CD14-positive monocyte (primary cell): ENCODE measurements around the gene PLXNA2. TPM values are rescaled to one million over a fixed set of nuclear protein-coding genes. Genes with fewer than 3 reads are reported as not detected.

Experiments used
- DNase-seq, 3 donors: peaks; one replicate each; pipeline ENCODE4 v3.0.0-alpha.2; 2011 to 2022
- H2AFZ ChIP-seq: 2 replicates; pipeline ENCODE4 v1.6.0; 2012; ENCODE audit warnings: mild to moderate bottlenecking, low read depth, low read length, inconsistent platforms; ENCODE audit not compliant: insufficient read depth, poor library complexity, severe bottlenecking
- H3K27ac ChIP-seq, 2 donors: 1 replicate in 1 of 2; 2 replicates in 1 of 2; pipeline ENCODE4 v1.5.1; 2012 to 2013; ENCODE audit warnings: low read length in 2 of 2, control low read depth in 1 of 2, inconsistent platforms in 1 of 2, low read depth in 1 of 2, mild to moderate bottlenecking in 1 of 2
- H3K27me3 ChIP-seq, 2 donors: one replicate each; pipeline versions ENCODE4 v1.6.0 to v1.6.1; 2011 to 2013; ENCODE audit warnings: low read length in 2 of 2; ENCODE audit not compliant: control insufficient read depth in 2 of 2, insufficient read depth in 2 of 2
- H3K36me3 ChIP-seq, 2 donors: replicated peaks in 1 of 2; 1 replicate in 1 of 2; 2 replicates in 1 of 2; pipeline versions ENCODE4 v1.5.1 to v1.6.1; 2012 to 2013; ENCODE audit warnings: low read length in 2 of 2, control low read depth in 1 of 2, inconsistent platforms in 1 of 2, mild to moderate bottlenecking in 1 of 2; ENCODE audit not compliant: insufficient read depth in 2 of 2, control insufficient read depth in 1 of 2
- H3K4me1 ChIP-seq, 2 donors: 1 replicate in 1 of 2; 2 replicates in 1 of 2; pipeline versions ENCODE4 v1.5.1 to v1.6.1; 2012 to 2013; ENCODE audit warnings: low read length in 2 of 2, control low read depth in 1 of 2, inconsistent platforms in 1 of 2, mild to moderate bottlenecking in 1 of 2, moderate library complexity in 1 of 2; ENCODE audit not compliant: insufficient read depth in 2 of 2, control insufficient read depth in 1 of 2
- H3K4me2 ChIP-seq: replicated peaks from 2 replicates; pipeline ENCODE3; 2012; ENCODE audit warnings: low read length, moderate library complexity, mild to moderate bottlenecking; ENCODE audit not compliant: poor library complexity, severe bottlenecking; ENCODE audit errors: extremely low read depth
- H3K4me3 ChIP-seq, 3 experiments: fragments of 200-600 bp in 1 of 3; sonication (generic) in 1 of 3; replicated peaks in 1 of 3; 1 replicate in 2 of 3; 2 replicates in 1 of 3; pipeline ENCODE4 v1.5.1; 2011 to 2013; ENCODE audit warnings: low read length in 3 of 3, mild to moderate bottlenecking in 3 of 3, control low read depth in 2 of 3, low read depth in 2 of 3, inconsistent platforms in 1 of 3, moderate library complexity in 1 of 3
- H3K79me2 ChIP-seq: 2 replicates; pipeline ENCODE4 v1.6.0; 2012; ENCODE audit warnings: mild to moderate bottlenecking, control low read depth, inconsistent platforms, low read length, moderate library complexity; ENCODE audit not compliant: insufficient read depth
- H3K9ac ChIP-seq: 2 replicates; pipeline ENCODE4 v1.6.0; 2017; ENCODE audit warnings: low read length, mild to moderate bottlenecking; ENCODE audit not compliant: insufficient read depth, poor library complexity, severe bottlenecking
- H3K9me3 ChIP-seq, 2 donors: replicated peaks in 1 of 2; 1 replicate in 1 of 2; 2 replicates in 1 of 2; pipeline versions ENCODE4 v1.5.1 to v1.6.1; 2012 to 2013; ENCODE audit warnings: low read length in 2 of 2, control low read depth in 1 of 2; ENCODE audit not compliant: control insufficient read depth in 1 of 2, insufficient read depth in 1 of 2
- H4K20me1 ChIP-seq: 2 replicates; pipeline ENCODE4 v1.6.0; 2012; ENCODE audit warnings: mild to moderate bottlenecking, low read length, control low read depth, moderate library complexity; ENCODE audit not compliant: insufficient read depth
- H3K27ac Mint-ChIP-seq, 7 donors: one replicate each; pipeline ENCODE4 v1.8.0; 2020; ENCODE audit warnings: mild to moderate bottlenecking in 7 of 7, mixed read lengths in 7 of 7, moderate library complexity in 6 of 7, inconsistent platforms in 2 of 7
- H3K27me3 Mint-ChIP-seq, 3 donors: one replicate each; pipeline ENCODE4 v1.8.0; 2021 to 2022; ENCODE audit warnings: low read depth in 3 of 3, mild to moderate bottlenecking in 3 of 3, mixed read lengths in 3 of 3, moderate library complexity in 3 of 3, inconsistent platforms in 1 of 3
- H3K36me3 Mint-ChIP-seq, 2 donors: one replicate each; pipeline ENCODE4 v1.8.0; 2020; ENCODE audit warnings: mixed read lengths in 2 of 2, inconsistent platforms in 1 of 2, mild to moderate bottlenecking in 1 of 2
- H3K4me1 Mint-ChIP-seq: one replicate; pipeline ENCODE4 v1.8.0; 2020; ENCODE audit warnings: mild to moderate bottlenecking, mixed read lengths
- H3K4me3 Mint-ChIP-seq, 2 donors: one replicate each; pipeline ENCODE4 v1.8.0; 2020; ENCODE audit warnings: mild to moderate bottlenecking in 2 of 2, mixed read lengths in 2 of 2, moderate library complexity in 1 of 2
- H3K9me3 Mint-ChIP-seq, 7 donors: one replicate each; pipeline ENCODE4 v1.8.0; 2020 to 2022; ENCODE audit warnings: mixed read lengths in 7 of 7, mild to moderate bottlenecking in 6 of 7, moderate library complexity in 6 of 7, inconsistent platforms in 2 of 7
- WGBS: methylation state at CpG from one replicate; pipeline ENCODE4 v1.1.5; 2013; ENCODE audit warnings: missing lambda C conversion rate; ENCODE audit not compliant: insufficient coverage; 5-methylcytosine and 5-hydroxymethylcytosine counted together
- intact Hi-C, 2 donors: fragments of 100-400 bp; cut with micrococcal nuclease; formaldehyde crosslinking; loops; one replicate each; pipeline versions ENCODE4 v1.15.0 to v1.15.1; 2023
- polyA plus RNA-seq, 3 donors: library from polyadenylated mRNA; depleted of rRNA in 1 of 3; unstranded in 2 of 3; stranded (reverse) in 1 of 3; fragments of 300-500 nt in 2 of 3; fragments of >200 nt in 1 of 3; fragmentation: Illumina TruSeq in 2 of 3; gene quantifications; 1 replicate in 2 of 3; 2 replicates in 1 of 3; pipeline ENCODE4 v1.2.3, GENCODE V29; 2012 to 2021
- TF ChIP-seq, protein P1 (sequence below): fragments of 200-600 bp; IDR thresholded peaks from one replicate; pipeline ENCODE4 v1.8.0; 2022; ENCODE audit warnings: antibody characterized with exemption, mild to moderate bottlenecking

PLXNA2 gene
- polyA plus RNA-seq, 3 donors, result 0.75 to 2.1 (median 1.1) TPM

DNA sequence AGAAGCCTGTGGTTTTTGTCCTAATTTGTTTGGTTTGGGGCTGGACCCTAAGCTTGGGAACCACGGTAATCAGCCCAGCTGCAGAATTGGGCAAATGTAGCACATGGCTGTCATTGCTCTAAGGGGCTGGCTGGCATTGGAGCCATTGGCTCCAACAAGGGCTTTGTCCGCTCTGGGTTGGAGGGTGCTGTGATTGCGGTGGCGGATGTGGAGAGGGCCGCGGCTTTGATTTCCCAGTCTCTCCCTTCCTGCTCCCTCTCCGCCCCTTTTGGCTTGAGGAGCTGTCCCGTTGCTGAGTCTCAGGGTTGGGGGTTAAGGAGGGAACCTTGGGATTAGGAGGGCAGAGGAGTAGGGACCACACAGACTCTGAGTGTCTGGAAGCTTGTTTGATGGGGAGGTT lies 241.5 kb downstream of the PLXNA2 start:
- Histone ChIP-seq H3K27ac (no peak overlapping the region), H3K27me3 (no peaks in the 10 kb centered on the region), H3K4me1 (no peaks in the 10 kb centered on the region), H2AFZ (no peak overlapping the region), H3K4me2 (no peak overlapping the region), H3K9me3 (peaks cover 0 to 4% of the 10 kb centered on the region in 2 donors), H3K79me2 (no peaks in the 10 kb centered on the region), H4K20me1 (no peaks in the 10 kb centered on the region), H3K4me3 (no peak overlapping the region), H3K36me3 (no peaks in the 10 kb centered on the region), H3K9ac (no peak overlapping the region)
- DNase-seq, result no peak
- Mint-ChIP-seq H3K4me1 (peaks cover under 1% of the 10 kb centered on the region), H3K27ac (no peak overlapping the region), H3K27me3 (peaks cover 0 to 1% (median 0%) of the 10 kb centered on the region in 3 donors), H3K4me3 (no peak overlapping the region), H3K36me3 (no peaks in the 10 kb centered on the region), H3K9me3 (peaks cover 0 to 3% (median 2%) of the 10 kb centered on the region in 7 donors)
- TF ChIP-seq, protein P1, sequence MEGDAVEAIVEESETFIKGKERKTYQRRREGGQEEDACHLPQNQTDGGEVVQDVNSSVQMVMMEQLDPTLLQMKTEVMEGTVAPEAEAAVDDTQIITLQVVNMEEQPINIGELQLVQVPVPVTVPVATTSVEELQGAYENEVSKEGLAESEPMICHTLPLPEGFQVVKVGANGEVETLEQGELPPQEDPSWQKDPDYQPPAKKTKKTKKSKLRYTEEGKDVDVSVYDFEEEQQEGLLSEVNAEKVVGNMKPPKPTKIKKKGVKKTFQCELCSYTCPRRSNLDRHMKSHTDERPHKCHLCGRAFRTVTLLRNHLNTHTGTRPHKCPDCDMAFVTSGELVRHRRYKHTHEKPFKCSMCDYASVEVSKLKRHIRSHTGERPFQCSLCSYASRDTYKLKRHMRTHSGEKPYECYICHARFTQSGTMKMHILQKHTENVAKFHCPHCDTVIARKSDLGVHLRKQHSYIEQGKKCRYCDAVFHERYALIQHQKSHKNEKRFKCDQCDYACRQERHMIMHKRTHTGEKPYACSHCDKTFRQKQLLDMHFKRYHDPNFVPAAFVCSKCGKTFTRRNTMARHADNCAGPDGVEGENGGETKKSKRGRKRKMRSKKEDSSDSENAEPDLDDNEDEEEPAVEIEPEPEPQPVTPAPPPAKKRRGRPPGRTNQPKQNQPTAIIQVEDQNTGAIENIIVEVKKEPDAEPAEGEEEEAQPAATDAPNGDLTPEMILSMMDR, result no peak
- intact Hi-C loops, result no loop called here
- 86% methylated on average over 1 of the region's 8 CpGs for WGBS

DNA sequence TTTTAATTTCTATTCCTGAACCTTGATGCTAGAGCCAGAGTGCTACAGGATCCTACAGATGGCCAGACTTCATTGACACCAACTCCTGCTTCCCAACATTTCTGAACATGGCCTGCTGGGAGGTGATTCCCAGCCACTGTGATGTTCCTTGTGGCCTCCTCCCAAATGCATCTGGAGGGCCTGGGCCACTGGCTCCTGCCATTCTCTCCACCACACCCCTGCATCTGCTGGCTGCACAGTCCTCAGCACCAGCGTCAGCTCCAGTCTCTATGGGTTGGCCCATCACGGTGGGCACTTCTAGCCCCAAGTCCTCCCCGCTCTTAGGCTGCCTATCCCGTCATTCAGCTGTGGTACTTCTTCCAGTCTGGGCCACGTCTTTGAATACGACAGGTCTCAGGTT lies 242.1 kb downstream of the PLXNA2 start:
- H3K4me1 Mint-ChIP-seq, result peaks cover 3% of the 10 kb centered on the region
- H3K4me3 ChIP-seq, result no peak overlapping the region
- no peaks in the 10 kb centered on the region for H4K20me1 ChIP-seq
- H3K27me3 ChIP-seq, result no peaks in the 10 kb centered on the region
- no peak overlapping the region for H3K4me3 Mint-ChIP-seq
- intact Hi-C loops, result no loop called here
- H3K27me3 Mint-ChIP-seq, result peaks cover 0 to 2% (median 1%) of the 10 kb centered on the region in 3 donors
- no peak overlapping the region for H3K27ac ChIP-seq
- 97% methylated on average over 6 of the region's 6 CpGs for WGBS
- H3K4me1 ChIP-seq, result no peaks in the 10 kb centered on the region
- H3K27ac Mint-ChIP-seq, result peak overlapping the region in 1 of 7 donors; percentile 20
- H3K9ac ChIP-seq, result no peak overlapping the region
- no peaks in the 10 kb centered on the region for H3K79me2 ChIP-seq
- H3K9me3 Mint-ChIP-seq, result peaks cover 0 to 3% (median 2%) of the 10 kb centered on the region in 7 donors
- H3K9me3 ChIP-seq, result peaks cover 0 to 4% of the 10 kb centered on the region in 2 donors
- no peaks in the 10 kb centered on the region for H3K36me3 ChIP-seq
- no peak for DNase-seq
- TF ChIP-seq, protein P1, result no peak
- H3K4me2 ChIP-seq, result no peak overlapping the region
- no peaks in the 10 kb centered on the region for H3K36me3 Mint-ChIP-seq
- H2AFZ ChIP-seq, result no peak overlapping the region
